Common myeloid progenitor, CD34-positive (primary cell): ENCODE data around the gene LECT2.

ENCODE experiments used
- CTCF ChIA-PET: fragments of 350-600 bp; sonication (Branson Sonifier 250); formaldehyde crosslinking; loops from one replicate; lab custom pipeline; 2021; ENCODE audit warnings: antibody characterized with exemption; lab: Charles Lee
- POLR2A ChIA-PET: fragments of 350-600 bp; sonication (Branson Sonifier 250); formaldehyde crosslinking; loops from one replicate; lab custom pipeline; 2021; ENCODE audit warnings: antibody characterized with exemption; lab: Charles Lee
- DNase-seq, 3 donors: peaks; one replicate each; pipeline versions ENCODE4 v3.0.0 to v3.0.0-alpha.2; 2013
- H3K27ac ChIP-seq, 2 experiments: 1 replicate in 1 of 2; 2 replicates in 1 of 2; pipeline ENCODE4 v1.7.0; 2013; ENCODE audit warnings: inconsistent platforms in 2 of 2, low read length in 2 of 2, mild to moderate bottlenecking in 2 of 2, low read depth in 1 of 2, moderate library complexity in 1 of 2; ENCODE audit not compliant: severe bottlenecking in 2 of 2, insufficient read depth in 1 of 2, poor library complexity in 1 of 2
- H3K27me3 ChIP-seq, 5 experiments: replicated peaks in 2 of 5; 1 replicate in 3 of 5; 2 replicates in 2 of 5; pipeline versions ENCODE4 v1.6.1 to v1.7.0; 2013; ENCODE audit warnings: low read length in 4 of 5, mild to moderate bottlenecking in 2 of 5, moderate library complexity in 2 of 5, inconsistent platforms in 1 of 5; ENCODE audit not compliant: insufficient read depth in 5 of 5, control insufficient read depth in 4 of 5
- H3K36me3 ChIP-seq, 4 experiments: 1 replicate in 2 of 4; 2 replicates in 2 of 4; pipeline versions ENCODE4 v1.6.1 to v1.7.0; 2013; ENCODE audit warnings: low read length in 3 of 4, control low read depth in 1 of 4, mild to moderate bottlenecking in 1 of 4; ENCODE audit not compliant: control insufficient read depth in 4 of 4, insufficient read depth in 4 of 4
- H3K4me1 ChIP-seq, 4 experiments: 1 replicate in 3 of 4; 2 replicates in 1 of 4; pipeline versions ENCODE4 v1.6.1 to v1.7.1; 2013; ENCODE audit warnings: low read length in 3 of 4, mild to moderate bottlenecking in 3 of 4, control low read depth in 1 of 4, inconsistent platforms in 1 of 4, moderate library complexity in 1 of 4; ENCODE audit not compliant: control insufficient read depth in 4 of 4, insufficient read depth in 4 of 4; ENCODE audit errors: control extremely low read depth in 1 of 4
- H3K4me3 ChIP-seq, 7 experiments: 1 replicate in 4 of 7; 2 replicates in 3 of 7; pipeline versions ENCODE4 v1.5.1 to v1.7.0; 2013; ENCODE audit warnings: mild to moderate bottlenecking in 7 of 7, low read length in 6 of 7, moderate library complexity in 6 of 7, inconsistent platforms in 2 of 7, low read depth in 2 of 7, control low read depth in 1 of 7; ENCODE audit not compliant: insufficient read depth in 4 of 7, control insufficient read depth in 1 of 7; ENCODE audit errors: extremely low read depth in 1 of 7
- H3K9me3 ChIP-seq, 5 experiments: 1 replicate in 4 of 5; 2 replicates in 1 of 5; pipeline versions ENCODE4 v1.6.1 to v1.7.1; 2013; ENCODE audit warnings: low read length in 4 of 5, mild to moderate bottlenecking in 2 of 5, inconsistent platforms in 1 of 5, low read depth in 1 of 5, moderate library complexity in 1 of 5; ENCODE audit not compliant: control insufficient read depth in 4 of 5, insufficient read depth in 2 of 5; ENCODE audit errors: control extremely low read depth in 1 of 5
- WGBS: methylation state at CpG from one replicate; pipeline ENCODE4 v1.1.5; 2013; ENCODE audit not compliant: insufficient coverage; 5-methylcytosine and 5-hydroxymethylcytosine counted together

Gene LECT2

GRCh38 chr5:135997673-135998335 is 43.0 kb upstream of the LECT2 start:
- ChIA-PET CTCF (interaction anchor here (1.3 kb wide), 1 partner anchor 8 kb away, joined by 3 read pairs; no protein-coding TSS in a partner anchor), POLR2A (no interaction called here)
- H3K4me3 ChIP-seq = no peak overlapping the region
- WGBS = 97% methylated on average over 7 of the region's 8 CpGs
- peaks cover 0 to 17% (median 3%) of the 10 kb centered on the region in 4 experiments for H3K4me1 ChIP-seq
- no peak overlapping the region for H3K27ac ChIP-seq
- DNase-seq = no peak
- H3K36me3 ChIP-seq = no peaks in the 10 kb centered on the region
- peaks cover 0 to 10% (median 0%) of the 10 kb centered on the region in 5 experiments for H3K27me3 ChIP-seq
- H3K9me3 ChIP-seq = peaks cover 0 to 4% (median 0%) of the 10 kb centered on the region in 5 experiments

DNA sequence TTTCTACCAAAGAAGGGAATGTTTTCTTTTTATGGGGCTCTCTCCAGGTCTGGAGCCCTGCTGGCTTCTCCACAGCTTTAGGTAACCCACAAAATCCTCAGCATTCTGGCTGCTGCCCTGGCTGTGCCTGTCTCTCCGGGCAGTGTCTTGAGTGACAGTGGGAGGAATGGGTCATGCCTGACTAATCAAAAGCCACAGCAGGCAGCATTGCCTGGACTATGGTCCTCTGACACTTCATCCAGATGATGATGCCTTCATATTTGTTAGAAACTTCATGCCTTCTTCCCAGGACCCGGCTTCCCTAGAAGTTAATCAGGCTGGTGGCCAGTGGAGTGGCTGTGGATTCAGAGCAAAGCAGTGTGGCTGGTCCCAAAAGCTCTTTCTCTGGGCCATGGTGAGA is 41.8 kb upstream of the LECT2 start:
- Histone ChIP-seq H3K9me3 (peaks cover 0 to 4% (median 0%) of the 10 kb centered on the region in 5 experiments), H3K4me1 (peaks cover 0 to 16% (median 3%) of the 10 kb centered on the region in 4 experiments), H3K27ac (no peak overlapping the region), H3K27me3 (peaks cover 0 to 10% (median 0%) of the 10 kb centered on the region in 5 experiments), H3K4me3 (no peak overlapping the region), H3K36me3 (no peaks in the 10 kb centered on the region)
- ChIA-PET POLR2A (no interaction called here), CTCF (interaction anchor here (1.3 kb wide), 2 partner anchors 10 to 46 kb away, joined by 3 read pairs; no protein-coding TSS in a partner anchor)
- 100% methylated on average over 1 of the region's 2 CpGs for WGBS
- no peak for DNase-seq

- no peak overlapping the region for H3K27ac ChIP-seq
- H3K4me1 ChIP-seq = peaks cover 0 to 10% (median 3%) of the 10 kb centered on the region in 4 experiments
- no peak for DNase-seq
- H3K9me3 ChIP-seq = peaks cover 0 to 4% (median 0%) of the 10 kb centered on the region in 5 experiments
- ChIA-PET CTCF (interaction anchor here (1.0 to 1.3 kb wide), 2 partner anchors 45 to 67 kb away, joined by 3 read pairs; no protein-coding TSS in a partner anchor), POLR2A (no interaction called here)
- H3K36me3 ChIP-seq = no peaks in the 10 kb centered on the region
- H3K4me3 ChIP-seq = no peak overlapping the region
- WGBS = 100% methylated on average over 2 of the region's 3 CpGs
- peaks cover 0 to 12% (median 0%) of the 10 kb centered on the region in 5 experiments for H3K27me3 ChIP-seq
These were observed 41.2 kb upstream of the LECT2 start for GRCh38 chr5:135995976-135996375.

GRCh38 chr5:135993880-135994636 is 39.3 kb upstream of the LECT2 start:
- Histone ChIP-seq H3K36me3 (no peaks in the 10 kb centered on the region), H3K4me1 (no peaks in the 10 kb centered on the region), H3K27me3 (peaks cover 0 to 17% (median 0%) of the 10 kb centered on the region in 5 experiments), H3K9me3 (peaks cover 0 to 4% (median 0%) of the 10 kb centered on the region in 5 experiments), H3K27ac (no peak overlapping the region), H3K4me3 (no peak overlapping the region)
- WGBS = 80% methylated on average over 5 of the region's 6 CpGs
- ChIA-PET POLR2A (no interaction called here), CTCF (interaction anchor here (0.9 to 1.7 kb wide), 4 partner anchors 10 to 66 kb away, joined by 3 to 7 read pairs (median 3); no protein-coding TSS in a partner anchor)
- no peak for DNase-seq

GRCh38 chr5:135993335-135993879 is 38.6 kb upstream of the LECT2 start:
- CTCF ChIA-PET = interaction anchor here (0.9 to 1.7 kb wide), 4 partner anchors 10 to 66 kb away, joined by 3 to 7 read pairs (median 3); no protein-coding TSS in a partner anchor
- H3K4me3 ChIP-seq = no peak overlapping the region
- no peak for DNase-seq
- peaks cover 0 to 4% (median 0%) of the 10 kb centered on the region in 5 experiments for H3K9me3 ChIP-seq
- no peaks in the 10 kb centered on the region for H3K4me1 ChIP-seq
- no peaks in the 10 kb centered on the region for H3K36me3 ChIP-seq
- POLR2A ChIA-PET = no interaction called here
- WGBS = 92% methylated on average over 5 of the region's 6 CpGs
- H3K27ac ChIP-seq = no peak overlapping the region
- peaks cover 0 to 17% (median 0%) of the 10 kb centered on the region in 5 experiments for H3K27me3 ChIP-seq

- DNase-seq = no peak
- Histone ChIP-seq H3K27ac (no peak overlapping the region), H3K27me3 (peaks cover 0 to 17% (median 0%) of the 10 kb centered on the region in 5 experiments), H3K4me1 (no peaks in the 10 kb centered on the region), H3K4me3 (no peak overlapping the region), H3K9me3 (peaks cover 0 to 4% (median 0%) of the 10 kb centered on the region in 5 experiments), H3K36me3 (no peaks in the 10 kb centered on the region)
- CTCF ChIA-PET = no interaction called here
- 94% methylated on average over 6 of the region's 6 CpGs for whole genome bisulfite sequencing
- POLR2A ChIA-PET = no interaction called here
These were observed 36.6 kb upstream of the LECT2 start for GRCh38 chr5:135991429-135991828.
